Measurements from ENCODE around the gene DCANP1.

DCANP1 gene

DNA sequence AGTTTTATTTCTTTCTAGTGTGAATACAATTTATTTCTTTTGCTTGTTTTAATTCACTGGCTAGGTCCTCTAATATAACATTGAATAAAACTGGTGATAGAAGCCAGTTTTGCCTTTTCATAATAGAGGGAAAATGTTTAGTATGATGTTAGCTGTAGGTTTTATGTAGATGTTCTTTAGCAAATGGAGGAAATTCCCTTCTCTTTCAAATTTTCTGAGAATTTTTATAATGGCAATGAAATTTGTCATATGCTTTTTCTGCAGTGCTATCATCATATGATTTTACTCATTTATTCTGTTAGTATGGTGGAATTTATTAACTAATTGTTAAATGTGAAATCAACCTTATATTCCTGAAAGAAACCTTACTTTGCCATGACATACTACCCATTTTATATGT is 30.1 kb downstream of the DCANP1 start:
- no peak for DNase-seq

DNA sequence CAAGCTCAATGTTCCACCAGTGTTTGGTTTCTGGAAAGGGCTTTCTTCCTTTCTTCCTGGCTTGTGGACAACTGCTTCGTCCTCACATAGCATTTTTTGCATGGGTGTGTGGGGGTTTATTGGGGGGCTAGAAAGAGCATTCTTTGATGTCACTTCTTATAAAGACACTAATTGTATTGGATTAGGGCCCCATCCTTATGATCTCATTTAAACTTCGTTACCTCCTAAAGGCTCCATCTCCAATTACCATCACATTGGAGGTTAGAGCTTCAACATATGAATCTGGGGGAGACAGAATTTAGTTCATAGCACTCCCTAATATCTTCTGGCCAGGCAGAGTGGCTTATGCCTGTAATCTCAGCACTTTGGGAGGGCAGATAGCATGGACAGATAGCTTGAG is 42.1 kb downstream of the DCANP1 start:
- DNase-seq, result no peak

DNA sequence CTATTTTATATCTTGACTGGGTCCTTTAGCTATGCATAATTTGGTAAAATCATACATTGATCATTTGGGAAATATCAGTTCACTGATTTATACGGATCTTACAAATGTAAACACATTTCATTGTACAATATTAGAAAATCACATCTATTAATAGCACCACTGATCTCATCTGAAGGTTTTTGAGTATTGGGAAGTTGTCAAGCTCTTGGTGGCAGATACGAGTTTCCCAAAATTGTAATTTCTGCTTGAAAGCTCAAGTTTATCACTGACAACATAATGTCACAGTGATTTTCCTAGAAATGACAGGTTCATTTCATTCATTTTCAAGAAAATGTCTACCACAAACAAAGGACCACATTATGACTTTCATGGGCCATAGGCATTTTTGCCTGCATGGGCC is 45.1 kb downstream of the DCANP1 start:
- no peak for DNase-seq

DNA sequence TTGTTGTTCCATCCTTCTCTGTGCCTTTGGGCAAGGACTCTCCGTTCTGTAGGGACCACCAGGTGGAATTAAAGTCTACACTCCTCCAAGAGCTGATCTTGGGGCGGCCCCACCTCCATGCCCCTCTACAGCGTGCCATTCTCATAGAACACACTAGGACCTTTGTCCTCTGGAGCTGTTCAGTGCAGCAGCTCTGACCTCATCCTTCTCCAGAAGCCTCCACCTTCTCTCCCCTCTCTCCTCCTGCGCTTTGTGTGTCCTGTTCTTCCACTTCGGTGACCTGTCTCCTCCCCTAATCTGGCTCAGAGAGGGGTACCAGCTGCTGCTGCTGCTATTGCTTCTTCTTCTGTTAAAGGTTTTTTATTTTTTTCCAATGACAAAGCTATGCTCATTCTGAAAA is 46.3 kb downstream of the DCANP1 start:
- DNase-seq, result no peak

DNA sequence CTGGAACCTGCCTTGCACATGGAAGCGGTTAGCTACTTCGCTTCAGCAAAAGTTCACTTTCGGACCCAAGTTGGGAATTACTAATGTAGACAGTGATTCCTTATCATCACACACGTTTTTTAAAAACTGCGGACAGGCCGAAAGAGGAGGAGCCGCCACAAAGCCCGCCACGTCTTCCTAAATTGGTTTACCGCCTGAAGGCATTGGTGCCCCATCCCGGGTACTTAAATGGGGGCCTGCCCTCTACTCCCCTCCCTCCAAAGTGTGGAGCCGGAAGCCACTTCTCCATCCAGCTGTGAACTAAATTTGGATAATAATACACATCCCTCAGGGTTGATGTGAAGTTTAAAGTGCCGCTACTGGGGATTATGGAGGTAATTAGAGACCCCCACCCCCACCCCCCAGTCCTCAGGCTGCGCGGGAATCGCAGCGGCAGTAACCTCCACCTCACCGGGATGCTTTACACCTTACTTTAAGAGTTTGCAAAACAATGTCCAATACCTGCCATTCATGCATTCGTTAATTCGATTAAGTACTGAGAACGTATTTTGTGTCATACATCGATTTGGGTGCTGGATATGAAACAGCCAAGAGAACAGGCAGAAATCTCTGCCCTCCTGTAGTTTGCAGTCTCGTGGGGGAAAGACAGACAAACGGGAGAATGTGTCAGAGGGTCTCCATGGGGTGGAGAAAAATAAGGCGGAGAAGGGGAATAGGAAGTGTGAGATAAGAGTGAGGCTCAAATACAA is 47.2 kb downstream of the DCANP1 start:
- DNase-seq, result no peak

DNA sequence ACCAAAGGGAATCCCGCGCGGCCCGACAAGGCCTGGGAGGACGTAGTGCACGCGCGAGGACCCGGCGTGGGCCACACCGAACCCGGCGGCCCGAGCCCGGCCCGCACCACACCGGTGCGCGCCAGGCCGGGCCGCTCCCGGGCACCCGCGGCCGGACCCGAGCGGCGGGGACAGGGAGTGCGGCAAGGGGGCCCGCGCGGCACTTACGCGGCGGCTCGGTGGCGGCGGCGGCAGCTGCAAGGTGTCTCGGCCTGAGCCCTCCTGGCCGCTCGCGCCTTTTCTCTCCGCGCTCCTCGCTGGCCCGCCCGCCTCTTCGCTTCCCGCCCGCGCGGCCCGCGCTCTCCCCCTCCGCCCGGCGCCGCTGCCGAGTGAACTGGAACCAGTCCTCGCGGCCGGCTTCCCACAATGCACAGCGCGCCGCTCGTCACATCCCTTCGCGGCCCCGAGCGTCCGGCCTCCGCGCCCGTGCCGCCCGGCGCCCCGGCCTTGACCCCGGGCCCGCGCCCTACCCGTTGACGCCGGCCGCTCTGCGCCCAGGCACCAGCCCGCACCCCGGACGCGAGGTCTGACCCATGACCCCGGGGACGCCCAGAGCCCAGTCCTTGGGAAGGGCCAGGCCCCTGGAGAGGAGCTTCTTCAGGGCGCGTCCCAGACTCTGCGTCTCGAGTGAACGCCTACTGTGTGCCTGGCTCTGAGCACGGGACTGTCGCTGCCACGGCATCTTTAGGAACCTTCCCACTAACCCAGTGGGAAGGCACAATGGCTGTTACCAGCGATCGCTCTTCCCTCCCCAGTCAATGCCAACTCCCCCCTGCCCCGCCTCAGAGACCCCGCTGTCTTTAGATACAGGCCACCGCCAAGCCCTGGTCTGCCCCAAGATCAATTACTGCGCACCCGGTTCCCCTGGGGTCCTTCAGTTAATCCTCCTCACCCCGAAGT is 48.0 kb downstream of the DCANP1 start, which contains the start of gene MACROH2A1:
MACROH2A1 (minus strand) TSS at position 377 of the 939 bp plus-strand sequence. CDS start 10,138 bp downstream, outside the sequence.
- DNase-seq, result peak; percentile 83

DNA sequence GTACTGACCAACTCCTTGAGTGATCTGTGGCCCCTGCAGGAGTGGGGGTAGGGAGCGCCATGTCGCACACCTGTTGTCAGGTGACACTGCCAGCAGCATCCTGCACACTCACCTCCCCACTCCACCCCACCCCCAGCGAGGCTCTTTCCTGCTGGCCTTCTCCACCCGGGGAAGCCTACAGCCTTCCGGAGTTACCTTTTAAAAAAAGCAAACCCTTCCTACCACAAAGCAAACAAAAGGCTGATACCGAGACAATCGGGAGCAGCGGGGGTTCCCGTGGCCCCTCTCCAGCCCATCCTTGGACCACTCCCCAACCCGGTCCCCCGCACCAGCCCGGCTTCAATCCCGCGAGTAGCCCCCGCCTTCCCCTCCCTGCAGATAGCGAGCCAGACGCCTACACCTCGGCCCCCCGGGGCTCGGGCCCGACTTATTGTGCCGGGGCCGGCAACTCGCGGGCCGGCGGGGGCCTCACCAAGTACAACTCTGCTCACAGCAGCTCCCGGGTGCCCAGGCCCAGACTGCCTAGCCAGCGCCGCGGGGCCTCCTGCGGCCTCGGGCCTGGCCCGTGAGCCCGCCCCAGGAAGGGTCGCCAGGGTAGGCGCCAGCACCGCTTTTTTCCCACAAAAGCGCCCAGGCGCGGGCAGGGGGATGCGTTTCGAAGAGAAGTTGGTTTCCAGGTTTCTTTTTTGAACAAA is 48.8 kb downstream of the DCANP1 start:
- peak; percentile 43 for DNase-seq

DNA sequence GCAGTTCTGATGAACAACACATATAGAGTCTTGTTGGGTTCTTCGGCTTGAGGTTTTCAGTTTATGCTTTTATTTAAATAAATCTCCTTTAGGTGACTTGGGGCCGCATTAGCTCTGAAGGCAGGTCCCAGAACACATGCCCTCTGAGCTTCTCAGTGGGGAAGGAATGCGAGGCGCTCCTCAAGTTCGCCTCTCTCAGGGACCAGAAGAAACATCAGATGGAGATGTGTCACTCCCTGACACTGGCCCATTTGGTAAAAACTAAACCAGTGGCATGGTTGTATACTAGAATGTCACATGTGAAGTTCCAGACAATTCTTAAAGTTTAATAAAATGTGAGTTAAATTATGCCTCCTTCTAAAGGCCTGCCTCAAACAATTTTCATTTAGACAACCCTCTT is 50.1 kb downstream of the DCANP1 start:
- no peak for DNase-seq

DNA sequence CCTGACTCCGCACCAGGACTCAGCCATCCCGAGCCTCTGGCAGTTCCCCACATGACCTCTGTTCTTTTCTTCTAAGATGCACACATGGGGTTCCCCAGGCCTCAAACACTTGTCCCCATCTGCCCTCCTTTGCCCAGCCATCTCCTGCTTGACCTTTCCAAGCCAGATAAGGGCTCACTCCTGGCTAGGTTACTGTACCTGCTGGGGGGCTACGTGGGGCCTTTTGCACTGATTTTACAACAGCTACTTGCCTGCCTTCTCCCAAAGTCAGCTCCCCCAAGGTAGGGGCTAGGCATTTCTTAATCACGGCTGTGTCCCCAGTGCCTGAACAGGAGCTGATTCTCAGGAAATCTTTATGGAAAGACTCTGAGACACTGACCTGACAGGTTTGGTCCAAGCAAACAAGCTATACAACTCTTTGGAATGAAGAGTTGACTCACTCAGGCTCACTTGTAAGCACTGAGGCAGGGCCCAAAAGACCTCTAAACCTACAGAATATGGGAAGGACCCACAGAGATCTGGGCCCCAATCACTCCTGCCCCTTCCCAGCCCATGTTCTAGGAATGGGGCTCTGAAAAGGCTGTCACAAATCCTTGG is 50.6 kb downstream of the DCANP1 start:
- no peak for DNase-seq

DNA sequence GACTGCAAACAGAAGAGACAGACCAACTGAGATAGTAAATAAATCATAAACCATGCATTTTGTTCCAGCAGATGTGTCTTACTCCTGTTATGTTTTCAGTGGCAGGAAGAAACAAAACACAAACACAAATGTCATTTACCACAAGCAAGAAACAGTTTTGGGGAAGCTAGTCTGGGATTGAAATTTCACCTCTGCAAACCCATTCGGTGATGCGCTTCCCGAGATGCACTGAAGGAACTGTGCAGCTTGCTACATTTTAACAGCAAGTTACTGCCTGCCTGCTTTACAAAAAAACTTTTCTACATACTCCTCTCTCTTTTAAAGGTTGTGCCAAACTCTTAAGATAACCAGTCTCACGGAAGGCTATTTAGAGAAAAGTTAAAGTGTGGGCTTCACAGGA is 51.3 kb downstream of the DCANP1 start:
- DNase-seq, result no peak

DNA sequence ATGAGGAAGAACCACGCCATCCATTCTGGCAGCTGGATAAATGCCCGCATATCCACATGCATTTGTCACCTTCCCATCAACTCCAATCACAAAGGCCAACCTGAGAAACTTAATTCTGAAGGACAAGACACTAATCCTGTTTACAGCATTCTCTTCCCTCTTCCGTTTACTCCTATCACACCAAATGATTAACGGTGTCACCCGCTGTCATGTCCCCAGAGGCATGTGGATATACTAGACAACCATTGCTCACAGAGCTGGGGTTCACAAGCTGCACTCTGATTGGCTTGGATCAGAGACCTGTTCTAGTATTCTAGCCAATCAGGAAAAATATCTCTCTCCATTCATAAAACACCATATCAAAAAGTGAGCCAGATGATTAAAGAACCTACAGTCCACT is 51.7 kb downstream of the DCANP1 start:
- DNase-seq, result no peak
